Activated CD4-positive, alpha-beta memory T cell treated with anti-CD3 and anti-CD28 coated beads for 36 hours (primary cell): ENCODE data around the gene TET2. TPM values are rescaled to one million over a fixed set of nuclear protein-coding genes. Genes with fewer than 3 reads are reported as not detected.

Experiments used
- CTCF ChIA-PET: fragments of 350-600 bp; sonication (Branson Sonifier 250); formaldehyde crosslinking; loops from one replicate; lab custom pipeline; 2021; ENCODE audit warnings: antibody characterized with exemption, inconsistent platforms; lab: Charles Lee
- POLR2A ChIA-PET: fragments of 350-600 bp; sonication (Branson Sonifier 250); formaldehyde crosslinking; loops from one replicate; lab custom pipeline; 2021; ENCODE audit warnings: antibody characterized with exemption; lab: Charles Lee
- DNase-seq: peaks from one replicate; pipeline ENCODE4 v3.0.0-alpha.2; 2020
- H3K27ac Mint-ChIP-seq: one replicate; pipeline ENCODE4 v1.8.0; 2021; ENCODE audit warnings: mixed read lengths
- H3K27me3 Mint-ChIP-seq: one replicate; pipeline ENCODE4 v1.8.0; 2021; ENCODE audit warnings: mixed read lengths
- H3K36me3 Mint-ChIP-seq: one replicate; pipeline ENCODE4 v1.8.0; 2021; ENCODE audit warnings: mixed read lengths
- H3K4me1 Mint-ChIP-seq: one replicate; pipeline ENCODE4 v1.8.0; 2021; ENCODE audit warnings: low read depth, mixed read lengths
- H3K4me3 Mint-ChIP-seq: one replicate; pipeline ENCODE4 v1.8.0; 2021; ENCODE audit warnings: mild to moderate bottlenecking, mixed read lengths
- H3K9me3 Mint-ChIP-seq: one replicate; pipeline ENCODE4 v1.8.0; 2021; ENCODE audit warnings: mixed read lengths
- intact Hi-C: fragments of 100-400 bp; cut with micrococcal nuclease; formaldehyde crosslinking; loops from one replicate; pipeline ENCODE4 v1.15.1; 2023
- total RNA-seq, 2 experiments: library from RNA; stranded (reverse); gene quantifications; one replicate each; pipeline ENCODE4 v1.2.3, GENCODE V29; 2021

Gene TET2
- 10 to 100 TPM; 30.2 to 30.6 TPM for total RNA-seq

GRCh38 chr4:105146276-105147015 is at the start of gene TET2:
TSS of gene TET2 (plus strand) at chr4:105146876. CDS start at chr4:105233943, 87,067 bp downstream.
- no peaks in the 10 kb centered on the region for H3K9me3 Mint-ChIP-seq
- ChIA-PET CTCF (interaction anchor here (1.2 to 2.1 kb wide), 3 partner anchors 325 to 562 kb away, joined by 3 to 19 read pairs (median 4); partner anchors contain the start of genes GSTCD, INTS12 and PPA2), POLR2A (interaction anchor here (1.0 to 2.4 kb wide), 4 partner anchors 9 to 327 kb away, joined by 3 to 19 read pairs (median 9); partner anchors contain the start of gene PPA2)
- no peaks in the 10 kb centered on the region for H3K27me3 Mint-ChIP-seq
- H3K36me3 Mint-ChIP-seq = peaks cover 11% of the 10 kb centered on the region
- peak within 1 kb of the TSS; percentile 99 for H3K27ac Mint-ChIP-seq
- intact Hi-C loops = loop anchor here (1.0 to 5.0 kb wide), 7 partner anchors 42 to 1171 kb away; partner anchors contain the start of genes AIMP1, GSTCD, INTS12 and PPA2
- peak within 1 kb of the TSS; percentile 99 for H3K4me3 Mint-ChIP-seq
- H3K4me1 Mint-ChIP-seq = peaks cover 35% of the 10 kb centered on the region
- DNase-seq = peak; percentile 88

GRCh38 chr4:105102016-105102415 is 44.7 kb upstream of the TET2 start:
- Mint-ChIP-seq H3K27ac (no peak overlapping the region), H3K4me1 (no peaks in the 10 kb centered on the region), H3K4me3 (no peak overlapping the region), H3K36me3 (peaks cover 1% of the 10 kb centered on the region), H3K9me3 (peaks cover 17% of the 10 kb centered on the region), H3K27me3 (peaks cover 16% of the 10 kb centered on the region)
- DNase-seq = no peak
- POLR2A ChIA-PET = no interaction called here
- CTCF ChIA-PET = no interaction called here
- intact Hi-C loops = no loop called here

- H3K27me3 Mint-ChIP-seq = peaks cover 10% of the 10 kb centered on the region
- intact Hi-C loops = no loop called here
- no peak for DNase-seq
- no peaks in the 10 kb centered on the region for H3K9me3 Mint-ChIP-seq
- POLR2A ChIA-PET = no interaction called here
- no peaks in the 10 kb centered on the region for H3K36me3 Mint-ChIP-seq
- H3K4me3 Mint-ChIP-seq = no peak overlapping the region
- CTCF ChIA-PET = interaction anchor here (1.3 kb wide), 1 partner anchor 10 kb away, joined by 3 read pairs; no protein-coding TSS in a partner anchor
- H3K4me1 Mint-ChIP-seq = no peaks in the 10 kb centered on the region
- H3K27ac Mint-ChIP-seq = no peak overlapping the region
Measured at GRCh38 chr4:105106426-105106825, 40.2 kb upstream of the TET2 start.

- Mint-ChIP-seq H3K27me3 (peaks cover 10% of the 10 kb centered on the region), H3K27ac (no peak overlapping the region), H3K4me3 (no peak overlapping the region), H3K4me1 (no peaks in the 10 kb centered on the region), H3K36me3 (no peaks in the 10 kb centered on the region), H3K9me3 (no peaks in the 10 kb centered on the region)
- ChIA-PET POLR2A (no interaction called here), CTCF (interaction anchor here (1.3 kb wide), 1 partner anchor 9 kb away, joined by 3 read pairs; no protein-coding TSS in a partner anchor)
- no peak for DNase-seq
- intact Hi-C loops = no loop called here
Measured at GRCh38 chr4:105107095-105107856, 39.4 kb upstream of the TET2 start.

GRCh38 chr4:105108971-105109370 is 37.7 kb upstream of the TET2 start:
- POLR2A ChIA-PET = no interaction called here

GRCh38 chr4:105112274-105112673 is 34.4 kb upstream of the TET2 start:
- no peaks in the 10 kb centered on the region for H3K36me3 Mint-ChIP-seq
- no peaks in the 10 kb centered on the region for H3K9me3 Mint-ChIP-seq
- DNase-seq = no peak
- H3K27ac Mint-ChIP-seq = no peak overlapping the region
- H3K27me3 Mint-ChIP-seq = peaks cover 11% of the 10 kb centered on the region
- intact Hi-C loops = no loop called here
- ChIA-PET POLR2A (no interaction called here), CTCF (no interaction called here)
- no peaks in the 10 kb centered on the region for H3K4me1 Mint-ChIP-seq
- H3K4me3 Mint-ChIP-seq = no peak overlapping the region

More at GRCh38 chr4:105108971-105109370, 37.7 kb upstream of the TET2 start:
- H3K27ac Mint-ChIP-seq = no peak overlapping the region
- no peaks in the 10 kb centered on the region for H3K36me3 Mint-ChIP-seq
- no peaks in the 10 kb centered on the region for H3K9me3 Mint-ChIP-seq
- CTCF ChIA-PET = no interaction called here
- intact Hi-C loops = no loop called here
- H3K4me3 Mint-ChIP-seq = no peak overlapping the region
- DNase-seq = no peak
- peaks cover 13% of the 10 kb centered on the region for H3K27me3 Mint-ChIP-seq
- H3K4me1 Mint-ChIP-seq = no peaks in the 10 kb centered on the region

GRCh38 chr4:105113800-105114199 is 32.9 kb upstream of the TET2 start:
- Mint-ChIP-seq H3K36me3 (no peaks in the 10 kb centered on the region), H3K4me1 (no peaks in the 10 kb centered on the region), H3K27me3 (peaks cover 11% of the 10 kb centered on the region), H3K4me3 (no peak overlapping the region), H3K9me3 (no peaks in the 10 kb centered on the region), H3K27ac (no peak overlapping the region)
- CTCF ChIA-PET = no interaction called here
- POLR2A ChIA-PET = no interaction called here
- no peak for DNase-seq
- intact Hi-C loops = no loop called here

GRCh38 chr4:105116616-105117319 is 29.9 kb upstream of the TET2 start:
- no peak for DNase-seq
- Mint-ChIP-seq H3K4me1 (no peaks in the 10 kb centered on the region), H3K4me3 (no peak overlapping the region), H3K36me3 (no peaks in the 10 kb centered on the region), H3K27ac (no peak overlapping the region), H3K27me3 (peaks cover 6% of the 10 kb centered on the region), H3K9me3 (no peaks in the 10 kb centered on the region)
- ChIA-PET POLR2A (no interaction called here), CTCF (interaction anchor here (1.3 kb wide), 1 partner anchor 10 kb away, joined by 3 read pairs; no protein-coding TSS in a partner anchor)
- intact Hi-C loops = no loop called here

- Mint-ChIP-seq H3K4me1 (no peaks in the 10 kb centered on the region), H3K9me3 (no peaks in the 10 kb centered on the region), H3K4me3 (no peak overlapping the region), H3K27me3 (peaks cover 3% of the 10 kb centered on the region), H3K27ac (no peak overlapping the region), H3K36me3 (no peaks in the 10 kb centered on the region)
- POLR2A ChIA-PET = no interaction called here
- no peak for DNase-seq
- intact Hi-C loops = no loop called here
- CTCF ChIA-PET = no interaction called here
Measured at GRCh38 chr4:105119356-105119755, 27.3 kb upstream of the TET2 start.

- H3K9me3 Mint-ChIP-seq = no peaks in the 10 kb centered on the region
Measured at GRCh38 chr4:105120626-105121025, 26.1 kb upstream of the TET2 start.

GRCh38 chr4:105122350-105122749 is 24.3 kb upstream of the TET2 start:
- H3K4me3 Mint-ChIP-seq = no peak overlapping the region
- CTCF ChIA-PET = no interaction called here
- no peaks in the 10 kb centered on the region for H3K36me3 Mint-ChIP-seq
- POLR2A ChIA-PET = no interaction called here
- no peaks in the 10 kb centered on the region for H3K4me1 Mint-ChIP-seq
- no peak overlapping the region for H3K27ac Mint-ChIP-seq
- DNase-seq = no peak
- H3K9me3 Mint-ChIP-seq = no peaks in the 10 kb centered on the region
- intact Hi-C loops = no loop called here
- H3K27me3 Mint-ChIP-seq = no peaks in the 10 kb centered on the region

More at GRCh38 chr4:105120626-105121025, 26.1 kb upstream of the TET2 start:
- no peaks in the 10 kb centered on the region for H3K27me3 Mint-ChIP-seq
- H3K36me3 Mint-ChIP-seq = no peaks in the 10 kb centered on the region
- intact Hi-C loops = no loop called here
- no peak overlapping the region for H3K4me3 Mint-ChIP-seq
- no peaks in the 10 kb centered on the region for H3K4me1 Mint-ChIP-seq
- POLR2A ChIA-PET = no interaction called here
- CTCF ChIA-PET = no interaction called here
- H3K27ac Mint-ChIP-seq = no peak overlapping the region
- DNase-seq = no peak
